Erythroblast (primary cell): ENCODE data around the gene FARP1.
"Not testable (repeated sequence)": the region's sequence is repeated elsewhere in the genome, so short reads cannot be mapped to it uniquely, and the experiment has no call there.

Experiments
- DNase-seq, 2 experiments: peaks; one replicate each; lab custom pipeline; 2025; lab: John Stamatoyannopoulos, UW
- GATA1 ChIP-seq: IDR thresholded peaks from 2 replicates; pipeline ENCODE4 v1.6.1; 2011; ENCODE audit warnings: low read depth, mild to moderate bottlenecking, control low read depth, low read length, moderate library complexity
- POLR2A ChIP-seq: IDR thresholded peaks from 2 replicates; pipeline ENCODE4 v1.6.1; 2011; ENCODE audit warnings: mild to moderate bottlenecking, low read length

The FARP1 gene

DNA sequence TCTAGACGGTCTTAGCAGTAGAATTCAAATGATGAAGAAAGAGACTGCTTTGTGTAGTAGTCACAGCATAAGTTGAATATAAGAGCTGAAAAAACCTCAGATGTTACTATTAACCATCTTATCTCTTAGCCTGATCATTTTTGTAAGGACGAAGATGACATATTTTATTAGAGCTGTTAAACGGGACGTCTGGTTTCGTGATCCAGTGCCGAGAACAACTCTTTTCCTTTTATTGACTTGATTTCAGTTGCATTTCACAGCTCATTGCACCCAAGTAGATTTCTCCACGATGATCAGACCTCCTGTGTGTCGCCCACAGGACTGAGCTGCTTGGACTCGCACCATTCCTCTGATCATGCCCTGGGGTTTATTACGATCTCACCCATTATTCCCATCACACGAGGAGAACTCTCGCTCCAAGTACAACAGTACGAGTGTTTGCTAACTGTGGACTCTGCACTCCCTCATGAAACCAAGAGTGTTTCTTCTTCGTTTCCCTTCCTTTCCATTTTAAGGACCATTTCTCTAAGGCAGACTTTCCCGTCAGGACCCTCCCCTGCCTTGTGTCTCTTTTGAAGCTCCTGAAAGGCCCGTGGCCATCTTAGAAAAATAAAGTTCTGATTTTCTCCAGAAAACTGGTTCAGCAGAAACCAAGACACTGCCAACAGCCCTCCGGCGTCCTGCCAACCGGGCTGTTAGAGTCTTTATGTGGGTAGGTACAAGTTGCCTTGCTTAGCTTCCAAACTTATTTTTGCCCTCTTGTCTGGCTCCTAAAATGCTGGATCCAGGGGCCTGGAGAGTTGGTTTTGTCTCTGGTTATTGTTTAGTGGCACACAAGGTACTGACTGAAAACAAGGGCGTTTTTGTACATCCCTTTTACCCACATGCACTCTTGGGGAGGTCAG is 82.4 kb downstream of the FARP1 start:
- DNase-seq, result no peak
- TF ChIP-seq GATA1, result no peak
- TF ChIP-seq POLR2A, result no peak

DNA sequence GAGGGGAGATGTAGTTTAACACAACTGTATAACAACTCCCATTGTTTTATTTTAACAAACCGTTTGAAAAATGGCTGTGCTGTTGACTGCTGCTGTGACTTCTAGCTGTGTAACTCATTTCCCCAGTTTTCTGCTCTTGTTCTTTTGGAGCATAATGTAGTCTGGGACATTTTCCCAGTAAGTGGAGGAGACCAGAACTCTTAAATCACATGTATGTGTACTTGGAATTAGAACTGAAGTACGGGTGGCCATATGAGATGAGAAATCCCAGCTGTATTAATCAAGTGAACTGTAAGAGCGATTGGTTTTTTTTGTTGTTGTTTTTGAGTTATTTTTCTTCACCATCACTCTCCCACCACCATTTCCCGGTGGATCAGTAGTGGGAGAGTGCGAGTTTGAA is 83.6 kb downstream of the FARP1 start:
- DNase-seq, result no peak
- TF ChIP-seq GATA1, result no peak
- no peak for TF ChIP-seq POLR2A

DNA sequence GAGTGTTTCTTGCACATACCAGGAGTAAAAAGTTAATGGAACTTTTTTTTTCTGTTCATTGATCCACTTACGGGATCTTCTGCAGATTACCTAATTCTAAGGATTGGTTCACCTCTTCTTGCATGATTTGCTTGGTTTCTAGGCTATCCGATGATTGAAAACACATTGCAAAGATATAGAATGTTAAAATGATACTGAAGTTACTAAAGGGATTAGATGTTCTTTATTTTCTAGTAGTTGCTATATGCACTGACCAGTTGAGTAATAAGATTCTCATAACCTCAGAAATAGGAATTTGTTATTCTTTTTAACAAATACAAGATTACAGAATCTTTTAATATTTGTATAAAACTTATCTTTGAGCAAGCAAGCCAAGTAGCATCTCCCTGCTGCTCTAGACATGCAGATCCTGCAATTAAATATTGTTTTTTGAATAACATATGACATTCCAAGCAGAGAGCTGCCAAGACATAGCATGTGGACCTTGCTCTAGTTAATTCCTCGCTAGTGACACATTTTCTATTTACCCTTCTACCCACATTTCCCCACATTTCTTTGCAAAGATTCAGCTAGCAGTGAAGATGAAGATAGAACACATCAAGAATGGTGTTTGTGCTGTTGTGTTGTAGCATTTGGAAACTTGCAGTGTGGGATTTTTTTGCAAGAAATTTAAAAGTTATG is 85.9 kb downstream of the FARP1 start:
- TF ChIP-seq POLR2A (no peak), GATA1 (no peak)
- DNase-seq, result no peak

DNA sequence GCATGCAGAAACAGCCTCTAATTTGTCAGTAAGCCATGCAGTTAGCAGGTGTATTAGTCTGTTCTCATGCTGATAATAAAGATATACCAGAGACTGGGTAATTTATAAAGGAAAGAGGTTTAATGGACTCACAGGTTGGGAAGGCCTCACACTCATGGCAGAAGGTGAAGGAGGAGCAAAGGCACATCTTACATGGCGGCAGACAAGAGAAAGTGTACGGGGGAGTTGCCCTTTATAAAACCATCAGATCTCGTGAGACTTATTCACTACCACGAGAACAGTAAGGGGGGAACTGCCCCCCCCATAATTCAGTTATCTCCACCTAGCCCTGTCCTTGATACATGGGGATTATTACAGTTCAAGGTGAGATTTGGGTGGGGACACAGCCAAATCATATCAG is 87.9 kb downstream of the FARP1 start:
- not testable (repeated sequence) for DNase-seq

DNA sequence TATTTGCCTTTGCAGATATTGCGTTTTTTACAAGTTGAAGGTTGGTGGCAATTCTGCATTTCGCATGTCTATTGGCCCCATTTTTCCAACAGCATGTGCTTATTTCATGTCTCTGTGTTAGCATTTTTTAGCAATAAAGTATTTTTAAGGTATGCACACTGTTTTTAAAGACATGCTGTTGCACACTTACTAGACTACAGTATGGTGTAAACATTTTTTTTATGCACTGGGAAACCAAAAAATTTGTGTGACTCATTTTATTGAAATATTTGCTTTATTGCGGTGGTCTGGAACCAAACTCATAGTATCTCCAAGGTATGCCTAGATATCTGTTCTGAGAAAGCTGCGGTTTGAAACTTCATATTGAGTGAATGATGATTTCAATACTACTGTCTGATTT is 89.6 kb downstream of the FARP1 start:
- TF ChIP-seq GATA1 (no peak), POLR2A (no peak)
- no peak for DNase-seq

DNA sequence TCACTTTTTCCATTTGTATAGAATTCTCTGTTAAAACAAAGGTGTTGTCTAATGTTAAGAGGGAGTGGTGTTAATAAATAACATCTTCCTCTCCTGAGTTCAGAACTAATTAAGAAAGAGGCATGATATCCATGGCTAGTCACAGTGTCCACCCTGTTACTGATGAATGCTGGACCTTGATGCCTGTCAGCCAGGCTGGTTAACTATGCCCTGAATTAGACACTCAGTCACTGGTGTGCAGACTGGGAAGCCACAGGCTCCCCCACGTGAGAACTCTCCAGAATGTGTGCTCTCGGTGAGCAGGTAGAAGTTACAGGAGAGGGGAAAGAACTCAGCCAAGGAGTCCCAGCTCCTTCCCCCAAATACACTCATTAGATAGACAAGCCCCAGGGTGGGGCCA is 90.2 kb downstream of the FARP1 start:
- no peak for DNase-seq
- TF ChIP-seq GATA1 (no peak), POLR2A (no peak)

DNA sequence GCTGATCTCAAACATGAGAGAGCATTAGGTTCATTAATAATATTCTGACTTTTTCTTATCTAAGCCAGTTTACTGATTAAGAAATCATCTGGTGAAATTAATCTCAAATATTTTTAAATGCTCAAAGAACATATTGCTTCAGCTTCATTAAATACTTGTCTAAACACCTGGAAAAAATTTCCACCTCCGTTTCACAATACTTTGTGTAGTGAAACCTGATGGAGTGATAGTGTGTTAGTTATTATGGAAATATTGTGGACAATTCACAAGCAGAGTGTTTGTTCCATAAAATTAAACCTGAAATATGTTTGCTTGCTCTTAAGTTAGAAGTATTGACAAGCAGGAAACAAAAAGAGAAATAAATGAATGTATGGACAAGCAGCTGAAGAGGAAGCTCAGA is 91.5 kb downstream of the FARP1 start:
- TF ChIP-seq GATA1 (no peak), POLR2A (no peak)
- DNase-seq, result no peak

DNA sequence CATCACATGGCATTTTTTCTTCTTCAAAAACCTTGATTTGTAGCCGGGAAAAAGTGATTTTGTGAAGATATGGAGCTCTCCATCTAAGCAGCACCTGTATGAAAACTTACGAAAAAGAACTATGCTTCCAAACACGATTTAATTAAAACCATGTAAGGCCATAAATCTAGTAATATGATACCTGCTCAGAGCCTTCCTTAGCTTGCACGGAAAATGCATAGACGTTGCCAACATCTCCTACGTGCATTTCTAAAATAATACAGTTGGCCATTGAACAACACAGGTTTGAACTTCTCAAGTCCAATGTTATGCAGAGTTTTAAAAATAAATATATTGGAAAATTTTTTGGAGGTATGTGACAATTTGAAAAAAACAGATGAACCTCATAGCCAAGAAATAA is 93.3 kb downstream of the FARP1 start:
- no peak for DNase-seq
- TF ChIP-seq GATA1 (no peak), POLR2A (no peak)

DNA sequence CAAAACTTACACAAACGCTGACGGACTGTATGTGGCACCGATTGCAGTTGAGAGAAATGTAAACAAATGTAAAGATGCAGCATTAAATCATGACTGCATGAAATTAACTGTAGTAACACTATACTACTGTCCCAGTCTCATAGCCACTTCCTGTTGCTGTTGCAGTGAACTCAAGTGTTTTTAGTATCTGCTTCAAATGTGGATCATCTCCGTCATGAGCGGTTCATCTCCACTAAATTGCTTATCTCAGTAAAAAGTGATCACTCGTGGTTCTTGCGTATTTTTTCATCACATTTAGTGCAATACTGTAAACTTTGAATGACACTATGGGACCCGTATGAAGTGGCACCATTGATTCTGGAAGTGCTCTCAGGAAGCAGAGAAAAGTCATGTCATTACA is 94.4 kb downstream of the FARP1 start:
- DNase-seq, result no peak
- no peak for TF ChIP-seq POLR2A
- TF ChIP-seq GATA1, result no peak

DNA sequence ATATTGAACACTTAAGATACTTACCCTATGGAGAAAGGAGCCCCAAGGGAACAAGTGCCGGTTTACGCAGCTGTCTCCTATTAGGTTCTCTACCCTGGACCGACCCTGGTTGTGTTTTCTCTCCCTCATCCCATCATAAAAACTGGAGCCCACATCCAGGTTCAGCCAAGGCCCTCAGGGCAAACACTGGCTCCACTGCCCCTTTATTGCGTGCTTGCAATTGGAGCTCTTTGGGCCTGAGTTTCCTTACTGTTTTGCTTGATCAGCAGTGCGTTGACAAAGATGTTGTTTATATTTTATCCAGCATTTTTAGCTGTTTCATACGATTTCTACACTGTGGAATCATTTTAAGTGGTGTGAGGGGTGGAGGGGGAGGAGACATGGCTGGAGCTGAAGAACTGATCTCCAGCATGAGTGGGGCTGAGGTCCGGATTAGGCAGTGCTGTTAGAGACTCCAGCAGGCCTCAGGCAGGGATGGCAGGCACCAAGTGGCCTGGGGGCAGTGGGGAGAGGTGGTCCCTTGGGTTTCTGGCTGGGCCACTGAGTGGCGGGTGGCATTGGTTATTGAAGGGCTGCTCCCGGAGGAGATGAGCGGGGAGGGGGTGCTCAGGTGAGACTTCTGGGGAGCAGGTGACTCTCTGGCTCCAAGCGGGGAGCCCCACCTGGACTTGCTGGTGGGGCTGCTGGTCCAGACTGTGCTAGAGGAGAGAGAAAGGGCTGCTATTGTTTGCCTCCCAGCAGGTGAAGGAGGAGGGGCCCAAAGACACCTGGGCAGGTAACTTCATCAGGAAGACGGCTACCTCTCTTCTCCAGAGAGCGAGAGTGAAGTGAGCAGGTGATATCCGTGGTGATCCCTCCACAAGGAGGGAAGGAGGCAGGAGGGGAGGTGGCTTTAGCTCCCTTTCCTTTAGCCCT is 96.5 kb downstream of the FARP1 start:
- TF ChIP-seq POLR2A (no peak), GATA1 (no peak)
- no peak for DNase-seq

DNA sequence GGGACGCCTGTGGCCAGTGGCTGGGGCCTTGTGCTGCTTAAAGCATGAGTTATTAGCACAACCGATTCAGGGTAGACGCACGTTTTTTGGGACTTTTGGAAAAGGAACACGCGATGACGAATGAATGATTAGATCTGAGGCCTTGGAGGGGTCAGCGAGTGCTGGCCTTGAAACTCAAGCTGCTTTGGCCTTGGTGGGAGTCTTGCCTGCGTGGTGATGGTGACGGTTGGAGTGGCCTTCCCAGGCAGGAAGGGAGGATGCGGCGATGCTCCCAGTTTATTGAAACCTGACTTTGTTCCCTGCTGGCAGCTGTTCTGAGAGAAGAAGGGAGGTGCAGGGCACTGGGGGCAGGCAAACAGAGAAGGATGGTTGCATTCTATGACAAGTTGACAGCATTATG is 97.2 kb downstream of the FARP1 start:
- DNase-seq, result no peak
- TF ChIP-seq GATA1 (no peak), POLR2A (no peak)

DNA sequence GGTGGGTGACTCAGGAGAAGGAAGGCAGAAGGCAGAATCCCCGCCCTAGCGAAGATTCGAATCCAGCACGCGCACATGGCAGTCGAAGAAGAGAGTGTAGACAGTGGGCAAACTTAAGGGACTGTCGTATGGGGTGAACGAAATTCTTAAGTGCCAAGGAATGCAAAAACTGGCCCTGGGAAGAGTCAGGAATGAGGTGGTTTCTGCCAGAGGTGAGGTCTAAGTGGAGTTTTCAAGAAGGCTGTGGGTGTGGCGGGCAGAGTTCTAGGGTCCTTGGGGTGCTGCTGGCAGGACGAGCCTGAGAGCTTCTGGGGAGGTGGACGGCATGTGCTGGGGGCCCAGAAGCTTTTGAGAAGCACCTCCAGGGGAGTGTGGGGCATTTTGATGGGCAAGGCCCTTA is 98.1 kb downstream of the FARP1 start:
- DNase-seq, result no peak

DNA sequence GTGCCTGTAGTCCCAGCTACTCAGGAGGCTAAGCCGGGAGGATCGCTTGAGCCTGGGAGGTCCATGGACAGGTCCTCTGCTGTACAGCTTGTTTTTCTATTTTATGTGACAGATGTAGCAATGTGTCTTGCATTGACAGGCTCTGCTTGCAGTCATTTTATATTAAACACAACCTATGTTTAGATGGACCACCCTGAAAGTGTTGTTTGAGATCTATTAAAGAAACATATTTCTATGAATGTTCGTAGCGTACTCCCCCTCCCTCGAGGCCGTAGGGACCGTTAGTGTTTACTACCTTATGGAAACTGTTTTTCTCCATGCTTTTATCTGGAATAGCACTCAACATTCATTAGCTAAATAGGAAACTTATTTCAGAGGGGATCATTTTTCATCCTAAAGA is 99.1 kb downstream of the FARP1 start:
- DNase-seq, result no peak
- no peak for TF ChIP-seq POLR2A
- TF ChIP-seq GATA1, result no peak

More for the DNA sequence above, 98.1 kb downstream of the FARP1 start:
- no peak for TF ChIP-seq POLR2A
- TF ChIP-seq GATA1, result no peak

DNA sequence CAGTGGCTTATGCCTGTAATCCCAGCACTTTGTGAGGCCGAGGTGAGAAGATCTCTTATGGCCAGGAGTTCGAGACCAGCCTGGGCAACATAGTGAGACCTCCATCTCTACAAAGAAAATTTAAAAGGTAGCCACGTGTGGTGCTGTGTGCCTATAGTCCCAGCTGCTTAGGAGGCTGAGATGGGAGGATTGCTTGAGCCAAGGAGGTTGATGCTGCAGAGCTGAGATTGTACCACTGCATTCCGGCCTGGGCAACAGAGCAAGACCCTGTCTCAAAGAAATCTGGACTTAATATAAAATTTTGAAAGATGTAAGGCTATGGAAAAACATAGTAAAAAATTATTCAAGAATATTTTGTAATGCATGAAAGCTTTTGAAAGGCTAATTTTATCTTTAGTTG is 99.5 kb downstream of the FARP1 start:
- TF ChIP-seq POLR2A (no peak), GATA1 (no peak)
- DNase-seq, result no peak

DNA sequence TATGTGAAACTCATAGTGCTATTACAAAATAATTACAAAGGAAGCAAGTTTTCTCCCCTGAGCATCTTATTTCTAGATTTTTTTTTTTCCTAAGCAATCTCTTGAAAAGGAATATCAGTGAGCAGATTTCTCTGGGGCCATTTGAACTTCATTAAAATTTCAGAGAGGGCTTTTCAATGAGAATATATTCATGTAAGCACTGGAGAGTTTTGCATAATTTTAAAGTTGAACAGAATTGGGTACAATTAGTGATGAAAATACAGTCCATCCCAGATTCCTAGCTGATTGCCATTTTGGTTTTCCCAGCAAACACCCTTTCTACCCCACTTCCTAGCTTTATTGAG is 101.0 kb downstream of the FARP1 start:
- no peak for DNase-seq
- no peak for TF ChIP-seq POLR2A
- TF ChIP-seq GATA1, result no peak
